ENCODE measurements around the gene PRDM7.

DNA sequence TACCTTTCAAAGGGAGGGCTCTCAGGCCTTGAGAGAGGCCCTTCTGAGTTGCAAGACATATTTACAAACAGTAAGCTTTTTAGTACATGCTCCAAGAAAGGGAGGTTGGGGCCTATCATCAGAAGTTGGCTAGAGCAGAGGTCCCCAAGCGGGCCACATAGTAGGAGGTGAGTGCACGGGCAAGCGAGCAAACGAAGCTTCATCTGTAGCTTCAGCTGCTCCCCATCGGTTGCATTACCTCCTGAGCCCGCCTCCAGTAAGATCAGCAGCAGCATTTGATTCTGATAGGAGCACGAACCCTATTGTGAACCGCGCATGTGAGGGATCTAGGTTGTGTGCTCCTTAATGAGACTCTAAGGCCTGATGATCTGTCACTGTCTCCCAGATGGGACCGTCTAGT lies 26.2 kb downstream of the PRDM7 start:
- TF ChIP-seq, protein P1, sequence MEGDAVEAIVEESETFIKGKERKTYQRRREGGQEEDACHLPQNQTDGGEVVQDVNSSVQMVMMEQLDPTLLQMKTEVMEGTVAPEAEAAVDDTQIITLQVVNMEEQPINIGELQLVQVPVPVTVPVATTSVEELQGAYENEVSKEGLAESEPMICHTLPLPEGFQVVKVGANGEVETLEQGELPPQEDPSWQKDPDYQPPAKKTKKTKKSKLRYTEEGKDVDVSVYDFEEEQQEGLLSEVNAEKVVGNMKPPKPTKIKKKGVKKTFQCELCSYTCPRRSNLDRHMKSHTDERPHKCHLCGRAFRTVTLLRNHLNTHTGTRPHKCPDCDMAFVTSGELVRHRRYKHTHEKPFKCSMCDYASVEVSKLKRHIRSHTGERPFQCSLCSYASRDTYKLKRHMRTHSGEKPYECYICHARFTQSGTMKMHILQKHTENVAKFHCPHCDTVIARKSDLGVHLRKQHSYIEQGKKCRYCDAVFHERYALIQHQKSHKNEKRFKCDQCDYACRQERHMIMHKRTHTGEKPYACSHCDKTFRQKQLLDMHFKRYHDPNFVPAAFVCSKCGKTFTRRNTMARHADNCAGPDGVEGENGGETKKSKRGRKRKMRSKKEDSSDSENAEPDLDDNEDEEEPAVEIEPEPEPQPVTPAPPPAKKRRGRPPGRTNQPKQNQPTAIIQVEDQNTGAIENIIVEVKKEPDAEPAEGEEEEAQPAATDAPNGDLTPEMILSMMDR (IDR thresholded peaks at IDR 0.05; ENCODE audit: poor library complexity, severe bottlenecking) = no peak
- TF ChIP-seq EZH2 (IDR thresholded peaks at IDR 0.05; ENCODE audit: borderline replicate concordance, insufficient read depth, low read length, poor library complexity, severe bottlenecking) (no peak), RAD21 (conservative IDR thresholded peaks at IDR 0.05) (no peak), MXI1 (conservative IDR thresholded peaks at IDR 0.05; ENCODE audit: poor library complexity, severe bottlenecking) (no peak), TAF1 (IDR thresholded peaks at IDR 0.05; ENCODE audit: low read depth) (no peak)

Data from neural cell (in vitro differentiated cells).